ENCODE data around the gene RAB11FIP5.

Gene RAB11FIP5

DNA sequence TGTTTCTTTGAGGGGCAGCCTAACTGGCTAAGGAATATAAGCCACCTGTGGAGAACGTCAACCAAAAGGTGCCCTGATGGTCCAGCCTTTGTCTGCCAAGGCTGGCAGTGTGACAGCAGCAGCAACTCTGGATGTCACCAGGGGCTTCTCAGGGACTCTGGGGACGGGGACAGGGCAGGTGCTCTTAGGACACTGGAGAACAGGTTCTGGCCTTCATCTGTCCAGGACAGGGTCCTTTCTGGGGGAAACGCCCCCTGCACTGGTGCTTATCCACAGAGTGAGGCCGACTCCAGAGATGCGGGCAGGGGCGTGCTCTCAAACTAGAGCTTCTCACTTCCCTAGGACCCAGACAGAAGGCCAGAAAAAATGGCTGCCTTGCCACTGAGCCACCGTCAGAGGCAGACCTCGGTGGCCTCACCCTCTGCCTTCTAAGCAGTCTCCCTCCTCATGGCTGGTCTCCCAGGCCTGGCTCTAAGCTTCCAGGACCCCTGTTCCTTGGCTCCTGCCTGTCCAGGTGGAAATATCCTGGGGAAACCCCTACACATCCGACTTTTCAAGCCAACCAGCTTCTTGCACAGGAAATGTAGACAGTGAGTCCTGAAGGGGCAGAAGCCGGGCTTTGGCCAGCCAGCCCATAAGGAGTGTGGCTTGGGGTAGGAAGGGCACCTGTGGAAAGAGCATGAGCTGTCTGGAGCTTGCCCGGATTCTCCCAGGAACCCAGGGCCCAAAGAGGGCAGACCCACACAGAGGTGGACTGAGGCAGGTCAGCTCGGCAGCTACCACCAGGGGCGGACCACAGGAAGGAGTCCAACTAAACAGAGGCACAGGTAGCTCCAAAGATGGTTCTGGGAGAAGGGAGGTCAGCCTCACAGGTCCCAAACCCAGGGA is 30.0 kb downstream of the RAB11FIP5 start:
- Histone ChIP-seq H3K4me2 (ENCODE audit: low read length) (no peak overlapping the region), H2BK120ac (ENCODE audit: low read depth, low read length) (no peak overlapping the region), H4K5ac (ENCODE audit: low read length) (no peak overlapping the region), H2BK15ac (replicated peaks; ENCODE audit: low read depth) (no peak overlapping the region), H3K4ac (ENCODE audit: low read depth, low read length) (no peak overlapping the region), H3K27ac (ENCODE audit: low read depth, low read length) (no peak overlapping the region), H3K79me2 (ENCODE audit: control insufficient read depth, insufficient read depth, low read length) (no peaks in the 10 kb centered on the region), H3K18ac (ENCODE audit: low read length) (no peak overlapping the region), H3K4me3 (ENCODE audit: low read length) (no peak overlapping the region), H3K23ac (ENCODE audit: low read length) (no peak overlapping the region), H2BK5ac (ENCODE audit: low read length) (no peak overlapping the region), H4K8ac (ENCODE audit: low read depth, low read length) (no peak overlapping the region), H3K27me3 (ENCODE audit: insufficient read depth, low read length, poor library complexity) (no peaks in the 10 kb centered on the region), H3K9ac (ENCODE audit: low read length) (no peak overlapping the region), H3K36me3 (ENCODE audit: control insufficient read depth, insufficient read depth, low read length) (no peaks in the 10 kb centered on the region), H3K4me1 (ENCODE audit: control insufficient read depth, low read depth, low read length) (peaks cover 2% of the 10 kb centered on the region), H3K79me1 (ENCODE audit: low read length) (no peaks in the 10 kb centered on the region), H2AK5ac (ENCODE audit: low read length) (no peak overlapping the region), H3K56ac (ENCODE audit: low read length) (no peak overlapping the region)
- WGBS (ENCODE audit: extremely low coverage, insufficient coverage, low lambda C conversion rate): no CpG with 5 or more reads among the region's 13 CpGs
- DNase-seq: no peak

- H4K5ac ChIP-seq (ENCODE audit: low read length): no peak overlapping the region
- no peak overlapping the region for H3K23ac ChIP-seq (ENCODE audit: low read length)
- H3K27me3 ChIP-seq (ENCODE audit: insufficient read depth, low read length, poor library complexity): no peaks in the 10 kb centered on the region
- no peak for DNase-seq
- no CpG with 5 or more reads among the region's 16 CpGs for WGBS (ENCODE audit: extremely low coverage, insufficient coverage, low lambda C conversion rate)
- H3K79me2 ChIP-seq (ENCODE audit: control insufficient read depth, insufficient read depth, low read length): no peaks in the 10 kb centered on the region
- no peak overlapping the region for H2BK120ac ChIP-seq (ENCODE audit: low read depth, low read length)
- H3K9ac ChIP-seq (ENCODE audit: low read length): no peak overlapping the region
- H3K4me3 ChIP-seq (ENCODE audit: low read length): no peak overlapping the region
- peaks cover 2% of the 10 kb centered on the region for H3K4me1 ChIP-seq (ENCODE audit: control insufficient read depth, low read depth, low read length)
- no peaks in the 10 kb centered on the region for H3K79me1 ChIP-seq (ENCODE audit: low read length)
- no peaks in the 10 kb centered on the region for H3K36me3 ChIP-seq (ENCODE audit: control insufficient read depth, insufficient read depth, low read length)
- H2BK15ac ChIP-seq (replicated peaks; ENCODE audit: low read depth): no peak overlapping the region
- H3K4me2 ChIP-seq (ENCODE audit: low read length): no peak overlapping the region
- no peak overlapping the region for H3K4ac ChIP-seq (ENCODE audit: low read depth, low read length)
- no peak overlapping the region for H3K18ac ChIP-seq (ENCODE audit: low read length)
- no peak overlapping the region for H3K56ac ChIP-seq (ENCODE audit: low read length)
- H4K8ac ChIP-seq (ENCODE audit: low read depth, low read length): no peak overlapping the region
- H2BK5ac ChIP-seq (ENCODE audit: low read length): no peak overlapping the region
- H3K27ac ChIP-seq (ENCODE audit: low read depth, low read length): no peak overlapping the region
- H2AK5ac ChIP-seq (ENCODE audit: low read length): no peak overlapping the region
Measured at GRCh38 chr2:73081181-73081671, 31.5 kb downstream of the RAB11FIP5 start.

DNA sequence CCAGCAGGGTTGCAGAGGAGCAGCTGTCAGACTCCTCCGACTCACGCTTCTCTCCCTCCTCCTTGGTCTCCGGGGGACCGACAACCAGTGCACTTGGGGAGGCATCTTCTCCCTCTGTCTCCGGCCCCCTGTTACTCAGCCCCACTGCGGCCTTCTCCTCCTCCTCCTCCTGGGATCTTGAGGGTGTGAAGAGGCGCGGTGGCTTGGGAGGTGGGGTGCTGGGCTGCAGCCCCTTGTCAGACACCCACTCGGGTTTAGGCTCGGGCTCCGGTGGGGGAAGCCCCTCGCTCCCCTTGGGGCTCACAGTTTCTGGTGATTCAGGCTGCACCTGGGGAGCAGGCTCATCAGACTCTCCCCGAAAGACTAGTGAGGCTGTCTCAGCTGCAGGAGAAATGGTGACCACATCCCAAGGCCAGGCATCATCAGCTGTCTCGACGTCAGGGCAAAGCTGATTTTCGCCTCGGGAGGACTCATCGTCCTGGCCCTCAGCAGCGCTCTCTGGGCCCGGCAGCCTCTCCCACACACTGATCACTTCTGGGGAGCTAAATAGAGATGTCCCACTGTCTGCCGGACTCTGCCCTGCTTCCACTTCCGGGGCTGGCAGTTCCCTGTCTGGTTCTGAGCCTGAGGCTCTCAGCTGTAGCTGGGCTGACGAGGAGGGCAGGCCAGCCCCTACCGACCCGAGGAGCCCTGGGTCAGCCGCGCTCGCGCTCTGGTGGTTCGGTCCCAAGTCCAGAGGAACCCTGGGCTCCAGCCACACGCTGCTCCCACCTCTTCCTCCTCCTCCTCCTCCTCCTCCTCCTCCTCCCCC is 32.2 kb downstream of the RAB11FIP5 start:
- H3K4me1 ChIP-seq (ENCODE audit: control insufficient read depth, low read depth, low read length): peaks cover 2% of the 10 kb centered on the region
- no peak overlapping the region for H4K8ac ChIP-seq (ENCODE audit: low read depth, low read length)
- no peak overlapping the region for H3K18ac ChIP-seq (ENCODE audit: low read length)
- H4K5ac ChIP-seq (ENCODE audit: low read length): no peak overlapping the region
- no peak overlapping the region for H3K56ac ChIP-seq (ENCODE audit: low read length)
- H2BK5ac ChIP-seq (ENCODE audit: low read length): no peak overlapping the region
- no peak for DNase-seq
- no peak overlapping the region for H3K4ac ChIP-seq (ENCODE audit: low read depth, low read length)
- no peak overlapping the region for H3K9ac ChIP-seq (ENCODE audit: low read length)
- no peak overlapping the region for H2BK15ac ChIP-seq (replicated peaks; ENCODE audit: low read depth)
- H3K36me3 ChIP-seq (ENCODE audit: control insufficient read depth, insufficient read depth, low read length): no peaks in the 10 kb centered on the region
- no peak overlapping the region for H2BK120ac ChIP-seq (ENCODE audit: low read depth, low read length)
- WGBS (ENCODE audit: extremely low coverage, insufficient coverage, low lambda C conversion rate): no CpG with 5 or more reads among the region's 31 CpGs
- no peak overlapping the region for H3K27ac ChIP-seq (ENCODE audit: low read depth, low read length)
- H3K4me3 ChIP-seq (ENCODE audit: low read length): no peak overlapping the region
- no peaks in the 10 kb centered on the region for H3K27me3 ChIP-seq (ENCODE audit: insufficient read depth, low read length, poor library complexity)
- no peak overlapping the region for H2AK5ac ChIP-seq (ENCODE audit: low read length)
- H3K23ac ChIP-seq (ENCODE audit: low read length): no peak overlapping the region
- no peaks in the 10 kb centered on the region for H3K79me2 ChIP-seq (ENCODE audit: control insufficient read depth, insufficient read depth, low read length)
- no peaks in the 10 kb centered on the region for H3K79me1 ChIP-seq (ENCODE audit: low read length)
- no peak overlapping the region for H3K4me2 ChIP-seq (ENCODE audit: low read length)

DNA sequence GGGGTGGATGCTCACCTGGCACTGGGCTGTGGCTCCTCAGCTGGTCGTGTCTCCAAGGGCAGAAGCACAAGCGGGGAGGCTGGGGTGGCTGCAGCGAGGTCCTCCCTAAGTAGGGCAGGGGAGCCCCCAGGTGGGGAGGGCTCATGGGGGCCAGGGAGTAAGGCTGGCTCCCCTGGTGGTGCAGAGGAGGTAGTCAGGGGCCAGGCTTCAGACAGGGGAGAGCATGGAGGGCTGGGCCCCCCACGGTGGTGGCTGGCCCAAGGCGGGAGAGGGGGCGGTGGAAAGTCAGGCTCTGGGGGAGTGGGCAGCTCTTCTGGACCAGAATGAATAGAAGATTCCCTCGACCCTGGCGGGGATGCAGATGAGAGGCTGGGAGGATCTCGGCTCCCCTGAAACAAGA is 33.1 kb downstream of the RAB11FIP5 start:
- DNase-seq: no peak

GRCh38 chr2:73078457-73079411 is 34.0 kb downstream of the RAB11FIP5 start:
- Histone ChIP-seq H3K79me1 (ENCODE audit: low read length) (no peaks in the 10 kb centered on the region), H2BK5ac (ENCODE audit: low read length) (no peak overlapping the region), H3K9ac (ENCODE audit: low read length) (no peak overlapping the region), H3K79me2 (ENCODE audit: control insufficient read depth, insufficient read depth, low read length) (no peaks in the 10 kb centered on the region), H3K56ac (ENCODE audit: low read length) (no peak overlapping the region), H3K4me1 (ENCODE audit: control insufficient read depth, low read depth, low read length) (peaks cover 2% of the 10 kb centered on the region), H3K4me3 (ENCODE audit: low read length) (no peak overlapping the region), H3K36me3 (ENCODE audit: control insufficient read depth, insufficient read depth, low read length) (no peaks in the 10 kb centered on the region), H2BK15ac (replicated peaks; ENCODE audit: low read depth) (no peak overlapping the region), H2BK120ac (ENCODE audit: low read depth, low read length) (no peak overlapping the region), H2AK5ac (ENCODE audit: low read length) (no peak overlapping the region), H3K18ac (ENCODE audit: low read length) (no peak overlapping the region), H3K4me2 (ENCODE audit: low read length) (no peak overlapping the region), H3K27me3 (ENCODE audit: insufficient read depth, low read length, poor library complexity) (no peaks in the 10 kb centered on the region), H3K4ac (ENCODE audit: low read depth, low read length) (no peak overlapping the region), H3K27ac (ENCODE audit: low read depth, low read length) (no peak overlapping the region), H3K23ac (ENCODE audit: low read length) (no peak overlapping the region), H4K5ac (ENCODE audit: low read length) (no peak overlapping the region), H4K8ac (ENCODE audit: low read depth, low read length) (no peak overlapping the region)
- DNase-seq: no peak
- WGBS (ENCODE audit: extremely low coverage, insufficient coverage, low lambda C conversion rate): no CpG with 5 or more reads among the region's 13 CpGs

More for the DNA sequence above, 33.1 kb downstream of the RAB11FIP5 start:
- Histone ChIP-seq H3K27ac (ENCODE audit: low read depth, low read length) (no peak overlapping the region), H3K79me2 (ENCODE audit: control insufficient read depth, insufficient read depth, low read length) (no peaks in the 10 kb centered on the region), H3K4ac (ENCODE audit: low read depth, low read length) (no peak overlapping the region), H2BK15ac (replicated peaks; ENCODE audit: low read depth) (no peak overlapping the region), H3K4me3 (ENCODE audit: low read length) (no peak overlapping the region), H3K56ac (ENCODE audit: low read length) (no peak overlapping the region), H4K5ac (ENCODE audit: low read length) (no peak overlapping the region), H2BK5ac (ENCODE audit: low read length) (no peak overlapping the region), H3K27me3 (ENCODE audit: insufficient read depth, low read length, poor library complexity) (no peaks in the 10 kb centered on the region), H3K79me1 (ENCODE audit: low read length) (no peaks in the 10 kb centered on the region), H3K18ac (ENCODE audit: low read length) (no peak overlapping the region), H3K4me2 (ENCODE audit: low read length) (no peak overlapping the region), H2BK120ac (ENCODE audit: low read depth, low read length) (no peak overlapping the region), H2AK5ac (ENCODE audit: low read length) (no peak overlapping the region), H3K4me1 (ENCODE audit: control insufficient read depth, low read depth, low read length) (peaks cover 2% of the 10 kb centered on the region), H3K9ac (ENCODE audit: low read length) (no peak overlapping the region), H3K23ac (ENCODE audit: low read length) (no peak overlapping the region), H4K8ac (ENCODE audit: low read depth, low read length) (no peak overlapping the region), H3K36me3 (ENCODE audit: control insufficient read depth, insufficient read depth, low read length) (no peaks in the 10 kb centered on the region)
- WGBS (ENCODE audit: extremely low coverage, insufficient coverage, low lambda C conversion rate): no CpG with 5 or more reads among the region's 9 CpGs
